Measurements from ENCODE around the gene RAB43.

Gene RAB43

DNA sequence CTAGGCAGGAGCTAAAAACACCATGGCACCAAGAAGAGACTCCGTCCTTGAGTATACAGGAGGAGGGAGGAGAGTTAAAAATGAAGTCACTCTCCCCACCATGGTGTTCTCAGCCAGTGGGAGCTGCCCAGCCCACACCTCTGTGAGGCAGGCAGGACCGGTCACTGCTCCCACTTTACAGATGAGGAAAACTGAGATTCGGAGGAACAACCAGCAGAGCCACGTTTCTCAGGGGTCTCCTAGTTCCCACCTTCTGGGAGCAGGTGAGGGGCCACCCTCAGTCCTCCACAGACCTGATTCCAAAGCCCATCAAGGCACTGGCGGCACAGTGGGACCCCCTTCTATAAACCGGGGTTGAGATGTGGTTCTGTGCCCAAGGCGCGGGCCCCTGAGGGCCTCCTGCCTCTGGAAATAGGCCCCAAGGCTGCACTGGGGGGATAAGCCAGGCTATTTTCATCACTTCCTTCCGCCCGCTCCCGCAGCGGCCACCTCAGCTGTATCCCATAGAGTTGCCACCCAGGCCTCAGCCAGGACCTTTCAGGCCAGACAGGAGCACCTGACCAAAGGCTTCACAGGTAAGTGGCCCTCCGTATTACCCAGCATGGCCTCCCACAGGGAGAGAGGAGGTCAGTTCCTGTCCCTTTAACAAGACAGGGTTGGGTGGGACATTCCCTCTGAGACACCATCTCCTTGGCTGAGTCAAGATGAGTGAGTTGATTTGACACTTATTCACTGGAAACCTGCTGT, 61.2 kb downstream of the RAB43 start, which contains the start of gene GP9:
GP9 (plus strand) TSS at position 504 of the 747 bp plus-strand sequence. CDS start 961 bp downstream, outside the sequence.
- TF ChIP-seq, protein P1, sequence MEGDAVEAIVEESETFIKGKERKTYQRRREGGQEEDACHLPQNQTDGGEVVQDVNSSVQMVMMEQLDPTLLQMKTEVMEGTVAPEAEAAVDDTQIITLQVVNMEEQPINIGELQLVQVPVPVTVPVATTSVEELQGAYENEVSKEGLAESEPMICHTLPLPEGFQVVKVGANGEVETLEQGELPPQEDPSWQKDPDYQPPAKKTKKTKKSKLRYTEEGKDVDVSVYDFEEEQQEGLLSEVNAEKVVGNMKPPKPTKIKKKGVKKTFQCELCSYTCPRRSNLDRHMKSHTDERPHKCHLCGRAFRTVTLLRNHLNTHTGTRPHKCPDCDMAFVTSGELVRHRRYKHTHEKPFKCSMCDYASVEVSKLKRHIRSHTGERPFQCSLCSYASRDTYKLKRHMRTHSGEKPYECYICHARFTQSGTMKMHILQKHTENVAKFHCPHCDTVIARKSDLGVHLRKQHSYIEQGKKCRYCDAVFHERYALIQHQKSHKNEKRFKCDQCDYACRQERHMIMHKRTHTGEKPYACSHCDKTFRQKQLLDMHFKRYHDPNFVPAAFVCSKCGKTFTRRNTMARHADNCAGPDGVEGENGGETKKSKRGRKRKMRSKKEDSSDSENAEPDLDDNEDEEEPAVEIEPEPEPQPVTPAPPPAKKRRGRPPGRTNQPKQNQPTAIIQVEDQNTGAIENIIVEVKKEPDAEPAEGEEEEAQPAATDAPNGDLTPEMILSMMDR (IDR thresholded peaks at IDR 0.05; ENCODE audit: low read depth, low read length), result no peak
- DNase-seq (ENCODE audit: extremely low read depth, low read depth), result no peak

GRCh38 chr3:129059311-129059958, 62.2 kb downstream of the RAB43 start:
- DNase-seq (ENCODE audit: extremely low read depth, low read depth), result no peak
- TF ChIP-seq, protein P1 (IDR thresholded peaks at IDR 0.05; ENCODE audit: low read depth, low read length), result no peak

- DNase-seq (ENCODE audit: extremely low read depth, low read depth), result no peak
- TF ChIP-seq, protein P1 (IDR thresholded peaks at IDR 0.05; ENCODE audit: low read depth, low read length), result no peak
Observed at GRCh38 chr3:129058441-129059200, 63.0 kb downstream of the RAB43 start.

GRCh38 chr3:129057249-129057648, 64.4 kb downstream of the RAB43 start:
- TF ChIP-seq, protein P1 (IDR thresholded peaks at IDR 0.05; ENCODE audit: low read depth, low read length), result no peak
- no peak for DNase-seq (ENCODE audit: extremely low read depth, low read depth)

GRCh38 chr3:129056451-129057173, 65.0 kb downstream of the RAB43 start:
- TF ChIP-seq, protein P1 (IDR thresholded peaks at IDR 0.05; ENCODE audit: low read depth, low read length), result no peak
- DNase-seq (ENCODE audit: extremely low read depth, low read depth), result no peak

GRCh38 chr3:129054605-129055104, 66.9 kb downstream of the RAB43 start:
- TF ChIP-seq, protein P1 (IDR thresholded peaks at IDR 0.05; ENCODE audit: low read depth, low read length), result no peak
- no peak for DNase-seq (ENCODE audit: extremely low read depth, low read depth)
